Activated CD4-positive, alpha-beta T cell treated with anti-CD3 and anti-CD28 coated beads, Interleukin-2, amount 50 U/mL, for 16 hours (primary cell): Measurements from ENCODE around the gene LNX1.

ENCODE experiments used
- DNase-seq: peaks from one replicate; pipeline ENCODE4 v3.0.0-alpha.2; 2020

The LNX1 gene

DNA sequence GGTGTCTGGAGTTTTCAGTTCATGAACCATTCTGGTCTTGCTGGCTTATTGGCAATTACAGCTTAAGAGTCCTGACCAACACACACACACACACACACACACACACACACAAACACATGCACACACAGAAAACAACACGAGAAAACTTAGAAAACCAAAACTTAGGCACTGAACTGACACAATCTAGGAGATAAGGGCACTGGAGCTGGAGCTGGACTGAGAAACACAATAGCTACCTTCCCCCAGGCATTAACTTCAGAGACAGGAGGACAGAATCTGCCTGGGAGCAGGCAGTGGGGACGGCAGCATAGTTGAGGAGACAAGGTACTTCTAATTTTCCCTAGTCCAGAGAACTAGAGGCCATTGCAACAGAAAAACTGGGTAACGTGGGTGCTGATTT, 62.3 kb downstream of the LNX1 start:
- DNase-seq: no peak

DNA sequence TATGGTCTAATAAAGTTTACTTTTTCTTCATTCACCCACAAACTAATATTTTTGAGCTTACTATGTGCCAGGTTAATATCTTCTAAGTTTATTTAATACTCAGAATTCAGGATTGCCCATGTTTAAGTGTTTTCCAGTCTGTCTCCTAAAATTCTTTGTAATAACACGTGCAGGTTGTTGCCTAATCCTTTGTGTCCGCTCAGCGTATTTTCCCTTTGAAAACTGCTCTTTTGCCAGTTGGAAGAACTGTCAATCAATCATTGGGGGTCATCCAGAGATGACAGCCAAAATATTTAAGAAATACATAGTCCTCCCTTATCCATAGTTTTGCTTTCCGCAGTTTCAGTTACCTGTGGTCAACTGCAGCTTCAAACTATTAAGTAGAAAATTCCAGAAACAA, 63.4 kb downstream of the LNX1 start:
- DNase-seq: no peak

DNA sequence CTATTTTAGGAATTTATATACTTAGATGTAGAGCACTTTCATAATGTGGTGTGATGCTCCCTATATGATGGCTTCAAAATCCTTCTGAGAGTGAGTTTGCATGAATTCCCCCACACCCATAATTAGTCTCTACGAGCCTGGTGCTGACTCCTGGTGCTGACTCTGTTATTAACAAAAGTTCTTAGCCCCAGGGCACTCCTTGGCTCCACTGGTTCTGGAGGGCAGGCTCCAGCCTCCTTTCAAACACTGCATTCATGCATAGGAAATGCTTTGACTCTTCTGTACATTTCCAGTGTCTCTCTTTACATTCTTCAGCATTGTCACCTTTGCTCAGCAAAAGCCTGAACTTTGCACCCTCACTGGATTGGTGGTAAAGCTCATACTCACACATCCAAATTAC, 64.0 kb downstream of the LNX1 start:
- DNase-seq: no peak

DNA sequence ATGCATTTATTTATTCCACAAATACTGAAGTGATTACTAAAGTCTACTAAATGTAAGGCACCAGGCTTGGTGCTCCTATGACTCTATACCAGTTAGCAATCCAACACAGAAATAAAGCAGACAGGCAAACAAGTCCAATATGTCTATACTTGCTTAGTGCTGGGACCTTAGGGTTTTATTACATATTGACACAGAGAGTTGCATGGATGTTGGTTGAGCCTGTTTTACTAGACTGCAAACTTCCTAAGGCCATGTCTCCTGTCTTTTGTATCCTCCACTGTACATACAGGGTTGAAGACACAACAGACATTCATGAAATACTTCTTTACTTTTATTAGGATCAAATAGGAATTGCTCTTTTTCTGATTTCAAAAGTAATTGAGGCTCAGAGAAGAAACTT, 69.0 kb downstream of the LNX1 start:
- no peak for DNase-seq

DNA sequence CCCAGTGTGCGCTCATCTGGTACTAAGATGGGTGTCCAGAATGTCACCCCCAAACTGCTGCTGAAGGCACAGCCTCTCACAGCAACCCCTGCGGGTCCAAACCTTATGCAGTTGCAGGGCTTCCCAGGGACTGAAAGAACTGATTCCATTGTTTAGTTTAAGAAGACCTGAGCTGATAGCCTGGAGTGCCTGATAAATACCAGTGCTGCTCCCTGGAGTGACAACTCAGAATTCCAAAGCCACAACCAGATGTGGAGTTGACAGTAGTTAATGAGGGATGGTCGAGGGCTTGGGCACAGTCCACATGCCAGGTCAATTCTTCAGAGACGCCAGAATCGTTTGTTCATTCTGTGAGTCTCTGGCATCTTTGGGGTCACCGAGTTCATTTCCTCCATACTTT, 71.2 kb downstream of the LNX1 start:
- DNase-seq: no peak

DNA sequence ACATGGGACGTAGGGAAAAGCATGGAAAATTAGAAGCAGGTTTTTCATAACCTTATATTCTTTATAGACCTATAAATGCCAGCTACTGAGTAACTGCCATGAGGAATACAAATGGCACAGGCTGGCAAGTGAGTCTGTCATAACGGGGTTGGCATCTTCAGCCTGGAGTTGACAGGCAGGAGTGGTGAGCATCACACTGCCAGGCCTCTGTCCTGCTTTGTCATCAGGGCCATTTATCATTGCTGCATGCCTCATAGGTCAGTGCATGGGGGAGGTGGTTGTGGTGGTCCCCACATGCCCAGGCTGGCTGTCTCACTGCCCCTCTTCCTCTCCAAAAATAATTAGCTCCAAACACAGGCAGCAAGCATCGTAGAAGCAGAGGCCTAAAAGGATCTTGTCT, 72.5 kb downstream of the LNX1 start:
- no peak for DNase-seq

DNA sequence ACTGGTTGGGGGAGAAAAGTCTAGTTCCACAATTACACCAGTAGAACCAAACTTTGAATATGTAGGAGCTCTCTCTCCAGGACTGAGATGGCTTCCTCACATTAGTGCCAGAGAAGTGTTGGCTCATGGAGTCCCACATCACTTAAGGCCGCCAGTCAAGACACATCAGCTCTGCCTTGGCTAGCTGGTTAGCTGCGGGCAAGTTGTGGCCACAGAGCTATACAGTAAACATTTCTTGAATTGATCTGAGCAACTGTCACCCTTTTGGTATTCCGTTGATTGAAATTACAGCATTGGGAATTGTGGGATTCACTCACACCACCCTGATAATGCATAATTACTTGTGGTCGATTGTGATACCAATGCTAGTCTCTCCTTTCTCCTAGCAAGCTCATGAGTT, 76.2 kb downstream of the LNX1 start:
- no peak for DNase-seq

DNA sequence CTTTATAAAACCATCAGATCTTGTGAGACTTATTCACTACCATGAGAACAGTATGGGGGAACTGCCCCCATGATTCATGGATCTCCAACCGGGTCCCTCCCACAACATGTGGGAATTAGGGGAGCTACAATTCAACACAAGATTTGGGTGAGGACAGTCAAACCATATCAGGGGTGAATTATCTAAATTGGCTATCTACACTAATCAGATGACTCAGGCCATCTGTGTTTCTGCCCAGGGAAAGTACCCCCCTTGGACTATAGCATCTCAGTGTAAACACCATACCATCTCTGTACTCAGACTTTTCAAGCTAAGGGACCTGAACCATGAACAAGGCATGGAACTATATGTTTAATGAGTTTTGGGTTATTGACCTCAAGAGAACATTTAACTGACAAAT, 76.8 kb downstream of the LNX1 start:
- no peak for DNase-seq

DNA sequence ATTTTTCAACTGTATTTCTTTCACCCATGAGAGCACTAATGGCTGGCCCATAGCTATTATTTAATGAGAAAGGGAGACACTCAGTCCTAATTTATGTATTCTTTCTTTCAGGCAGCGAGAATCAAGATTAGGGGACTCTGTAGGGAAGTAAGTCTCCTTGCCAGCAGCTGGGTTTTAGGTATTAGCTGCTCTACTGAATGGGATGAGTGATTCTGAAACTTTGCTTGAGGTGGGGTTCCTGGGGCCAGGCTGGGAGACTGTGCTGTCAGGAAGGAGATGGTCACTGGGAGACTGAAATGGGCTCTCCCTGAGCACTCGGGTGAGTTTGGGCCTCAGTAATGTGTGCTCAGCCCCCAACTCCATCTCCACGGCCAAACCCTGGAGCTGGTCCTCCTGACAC, 78.7 kb downstream of the LNX1 start:
- no peak for DNase-seq

DNA sequence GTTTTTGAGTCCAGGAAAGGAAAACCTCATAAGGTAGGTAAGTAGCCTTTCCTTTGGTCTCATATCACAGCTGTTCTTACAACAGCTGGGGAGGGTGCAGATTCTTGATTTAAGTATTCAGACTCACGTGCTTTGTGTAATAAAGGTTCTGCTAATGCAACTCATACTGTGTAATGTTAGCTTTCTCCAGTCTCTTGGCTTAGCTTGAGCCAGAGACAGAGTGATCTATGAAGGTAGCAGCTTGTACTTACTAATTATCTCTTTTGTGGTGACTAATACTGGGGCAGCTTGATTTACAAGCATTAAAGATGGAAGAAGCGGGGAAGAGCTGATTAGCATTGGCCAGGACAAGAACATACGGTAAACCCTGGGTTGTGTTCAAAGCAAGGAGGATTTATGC, 80.3 kb downstream of the LNX1 start:
- no peak for DNase-seq

DNA sequence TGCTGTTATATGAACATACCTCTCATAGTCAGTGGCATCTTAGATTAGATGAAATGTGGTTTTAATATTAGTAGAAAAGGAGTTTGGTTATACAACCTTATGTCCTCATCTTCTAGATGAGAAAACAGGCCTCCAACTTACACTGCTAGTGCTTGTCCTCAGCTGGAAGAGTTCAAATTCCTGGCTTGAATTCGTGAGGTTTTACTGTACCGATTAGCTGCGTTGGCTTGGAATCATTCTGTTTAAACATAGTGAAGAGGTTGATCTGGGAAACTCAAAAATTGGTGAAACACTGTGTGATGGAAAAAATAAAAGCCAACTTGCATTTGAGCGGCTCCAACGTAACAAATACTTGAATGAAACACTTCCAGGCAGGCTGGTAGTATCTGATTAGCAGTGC, 81.0 kb downstream of the LNX1 start:
- DNase-seq: no peak

DNA sequence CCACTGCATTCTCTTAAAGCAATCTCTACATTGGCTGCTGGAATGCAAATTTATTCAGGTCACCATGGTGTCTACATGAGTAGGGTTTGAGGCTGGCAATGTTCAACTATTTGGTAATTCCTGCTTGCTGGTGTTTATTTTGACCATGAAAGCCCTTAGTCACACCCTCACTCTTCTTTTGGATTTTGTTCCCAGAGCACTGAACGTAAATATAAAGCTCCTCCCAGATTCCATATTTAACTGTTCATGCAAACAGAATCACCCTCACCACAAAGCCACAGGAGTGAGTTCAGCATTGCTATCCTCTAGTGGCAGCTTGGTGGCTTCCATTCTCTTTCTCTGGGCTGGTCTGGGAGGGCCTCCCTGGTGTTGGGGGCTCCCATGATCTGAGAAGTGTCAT, 82.8 kb downstream of the LNX1 start:
- DNase-seq: no peak

DNA sequence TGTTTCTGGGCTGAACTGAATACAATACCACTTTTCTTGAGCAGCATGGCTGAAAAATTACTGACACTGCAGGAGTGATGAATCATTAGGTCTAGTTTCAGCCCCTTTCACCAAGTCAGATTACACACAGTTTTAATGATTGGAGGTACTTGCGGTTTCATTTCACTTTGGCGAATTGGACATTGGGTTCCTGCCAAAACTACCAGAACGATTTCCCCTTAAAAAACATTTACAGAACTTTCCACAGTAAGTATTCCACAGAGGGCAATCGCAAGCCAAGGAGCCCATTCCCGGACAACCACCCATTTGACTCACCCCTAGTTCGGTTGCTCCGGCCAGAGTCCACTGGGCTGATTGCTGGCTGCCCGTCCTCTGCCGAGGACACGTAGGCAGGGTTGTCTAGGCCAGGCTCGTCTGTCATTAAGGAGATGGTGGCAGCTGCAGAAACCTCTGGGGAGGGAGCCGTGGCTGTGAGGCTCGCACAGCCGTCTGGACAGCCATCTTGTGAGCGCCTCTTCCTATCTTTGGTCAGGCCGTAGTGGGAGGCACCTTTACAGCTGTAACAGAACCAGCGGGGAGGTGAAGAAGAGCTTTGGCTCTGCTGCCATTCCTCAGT, 83.5 kb downstream of the LNX1 start:
- no peak for DNase-seq

DNA sequence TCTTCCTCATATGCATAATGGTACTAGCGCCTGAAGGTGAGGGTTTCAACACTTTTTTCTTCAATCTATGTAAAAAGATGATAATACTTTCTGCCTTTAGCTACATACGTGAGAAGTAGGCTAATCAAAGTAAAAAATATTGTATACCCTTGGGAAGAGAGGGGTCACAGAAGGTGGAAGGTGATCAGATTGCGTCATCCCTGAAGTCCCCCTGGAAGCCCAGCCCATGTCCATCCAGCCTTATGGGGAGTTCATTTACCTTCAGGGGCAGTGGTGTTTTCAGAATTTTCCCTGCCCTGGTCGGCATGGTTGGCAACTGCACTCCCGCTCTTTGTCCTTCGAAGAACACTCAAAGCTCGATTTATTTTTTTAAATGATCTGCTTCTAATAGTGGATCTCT, 84.2 kb downstream of the LNX1 start:
- no peak for DNase-seq

DNA sequence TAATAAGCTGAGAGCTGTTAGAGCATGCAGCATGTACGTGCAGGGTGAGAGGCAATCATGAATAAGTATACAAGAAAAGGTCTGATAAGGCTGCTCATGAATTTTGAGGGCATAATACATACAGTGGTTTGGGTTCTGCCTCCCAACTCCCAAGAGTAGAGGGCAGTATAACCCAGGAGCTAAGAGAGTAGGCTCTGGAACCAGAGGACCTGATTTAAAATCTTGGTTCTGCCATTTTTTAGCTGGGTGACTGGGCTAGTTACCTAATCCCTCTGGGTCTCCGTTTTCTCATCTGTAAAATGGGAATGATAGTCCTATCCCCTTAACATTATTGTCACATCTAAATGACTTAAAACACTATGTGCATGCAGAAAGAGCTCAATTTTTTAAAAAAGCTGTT, 85.3 kb downstream of the LNX1 start:
- no peak for DNase-seq

DNA sequence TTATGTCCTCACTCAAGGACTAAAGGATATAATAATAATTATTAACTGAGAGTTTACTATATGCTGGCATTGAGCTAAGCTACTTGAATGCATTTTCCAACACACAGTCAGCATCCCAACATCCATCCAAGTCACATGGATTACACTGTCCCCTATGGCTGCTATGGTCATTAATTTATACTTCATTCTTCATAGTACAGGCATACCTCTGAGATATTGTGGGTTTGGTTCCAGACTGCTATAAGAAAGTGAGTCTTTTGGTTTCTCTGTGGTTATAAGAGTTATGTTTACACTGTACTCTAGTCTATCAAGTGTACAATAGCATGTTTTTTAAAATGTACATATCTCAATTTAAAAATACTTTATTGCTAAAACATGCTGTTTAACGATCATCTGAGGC, 89.2 kb downstream of the LNX1 start:
- DNase-seq: no peak

DNA sequence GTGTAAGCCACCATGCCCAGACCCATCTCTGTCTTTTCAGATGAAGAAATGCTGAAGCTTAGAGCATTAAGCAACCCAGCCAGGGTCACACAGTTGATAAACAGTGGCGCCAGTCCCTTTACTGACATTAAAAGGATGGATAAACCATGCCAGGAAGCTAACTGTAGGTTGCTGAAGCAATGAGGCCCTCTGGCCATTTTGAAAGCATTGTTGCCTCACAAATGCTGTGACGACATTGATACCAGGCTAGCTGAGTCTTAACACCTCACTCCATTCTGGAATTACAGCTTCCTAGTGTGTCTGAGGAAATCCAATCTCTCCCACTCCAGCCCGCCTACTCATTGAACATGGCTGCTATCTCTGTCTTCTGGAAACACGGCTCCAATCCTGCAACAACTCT, 89.7 kb downstream of the LNX1 start:
- DNase-seq: no peak

DNA sequence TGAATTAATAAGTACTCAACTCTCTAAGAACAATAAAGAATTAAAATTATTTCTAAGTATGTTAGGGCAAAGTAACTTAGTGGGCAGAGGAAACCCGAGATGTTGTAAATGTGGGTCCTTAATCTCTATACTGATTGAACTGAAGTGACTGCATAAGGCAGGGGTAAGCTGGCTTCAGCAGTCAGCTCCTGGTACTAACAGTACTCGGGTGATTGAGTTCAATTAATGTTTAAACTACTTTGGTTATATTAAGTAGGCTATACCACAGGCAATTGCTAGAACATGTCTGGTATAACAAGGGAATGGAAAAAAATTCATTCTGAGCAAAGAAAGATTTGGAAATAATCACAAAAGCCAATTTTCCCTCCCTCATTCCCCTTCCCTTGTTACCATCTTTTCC, 90.7 kb downstream of the LNX1 start:
- DNase-seq: no peak

DNA sequence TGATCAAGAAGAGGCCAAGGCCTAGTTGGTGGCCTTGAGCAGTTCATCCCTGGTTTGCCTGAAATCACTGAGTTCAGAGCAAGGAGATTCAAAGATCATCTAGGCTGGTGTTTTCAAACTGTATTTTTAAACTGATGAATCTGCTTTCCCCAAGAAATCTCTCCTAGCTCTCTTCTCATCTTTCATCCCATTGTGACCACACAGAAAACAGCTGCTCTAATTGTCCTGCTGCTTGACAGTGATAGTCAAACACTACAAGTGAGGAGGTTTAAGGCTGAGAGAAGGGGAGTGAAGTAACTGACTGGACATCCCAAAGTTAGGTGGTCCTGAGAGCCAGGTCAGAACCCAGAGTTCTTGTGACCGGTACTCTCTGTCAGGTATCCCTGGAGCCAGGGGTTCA, 91.5 kb downstream of the LNX1 start:
- no peak for DNase-seq

DNA sequence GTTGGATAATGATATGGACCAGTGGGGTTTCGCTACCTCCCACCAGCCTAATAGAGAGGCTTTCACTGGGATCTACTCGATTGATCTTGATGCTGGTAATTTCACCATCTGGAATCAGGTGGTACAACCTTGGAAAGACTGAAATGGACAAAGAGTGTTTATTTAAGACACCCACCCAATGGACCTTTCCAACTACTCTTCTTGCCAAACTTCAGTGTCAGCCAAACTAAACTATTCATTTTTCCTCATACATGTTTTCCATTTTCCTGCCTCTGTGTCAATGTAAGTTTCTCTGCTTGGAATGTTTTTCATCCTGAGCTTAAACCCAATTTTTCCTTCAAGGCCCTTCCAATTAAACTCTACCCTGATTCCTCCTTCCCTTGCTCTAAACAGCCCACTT, 92.6 kb downstream of the LNX1 start:
- DNase-seq: no peak

DNA sequence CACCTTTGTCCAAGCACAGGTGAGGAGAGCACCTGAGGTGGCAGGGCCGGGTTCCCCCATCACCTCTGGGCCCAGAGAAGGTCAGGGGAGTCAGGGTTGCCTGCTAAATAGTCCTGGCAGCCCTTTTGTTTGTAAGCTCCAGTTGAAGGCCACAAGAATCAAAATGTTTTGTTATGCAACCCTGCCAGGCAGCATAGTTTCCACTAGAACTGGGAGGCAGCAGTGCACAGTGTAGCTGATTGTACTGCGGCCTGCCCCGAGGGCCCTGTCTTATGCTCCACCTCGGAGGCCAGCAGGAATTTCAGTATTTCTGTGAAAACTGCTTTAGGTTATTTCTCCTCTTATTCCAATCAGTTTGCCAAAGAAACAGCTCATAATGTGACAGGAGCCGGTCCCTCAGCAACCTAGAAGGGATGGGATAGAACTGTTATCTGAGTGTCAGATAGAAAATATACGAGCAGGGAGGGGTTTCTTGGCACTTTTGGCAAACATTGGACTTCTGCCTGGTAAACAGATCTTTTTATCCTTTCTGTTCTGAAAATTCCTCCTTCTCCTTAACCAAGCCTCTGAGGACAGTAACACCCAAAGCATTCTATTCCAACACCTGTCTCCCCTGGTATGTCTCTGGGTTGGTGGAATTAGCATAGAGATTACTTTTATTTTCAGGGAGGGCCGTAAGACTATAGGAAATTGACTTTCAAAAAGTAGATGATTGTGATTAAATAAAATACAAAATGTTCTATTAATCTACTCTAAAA, 93.6 kb downstream of the LNX1 start:
- no peak for DNase-seq

DNA sequence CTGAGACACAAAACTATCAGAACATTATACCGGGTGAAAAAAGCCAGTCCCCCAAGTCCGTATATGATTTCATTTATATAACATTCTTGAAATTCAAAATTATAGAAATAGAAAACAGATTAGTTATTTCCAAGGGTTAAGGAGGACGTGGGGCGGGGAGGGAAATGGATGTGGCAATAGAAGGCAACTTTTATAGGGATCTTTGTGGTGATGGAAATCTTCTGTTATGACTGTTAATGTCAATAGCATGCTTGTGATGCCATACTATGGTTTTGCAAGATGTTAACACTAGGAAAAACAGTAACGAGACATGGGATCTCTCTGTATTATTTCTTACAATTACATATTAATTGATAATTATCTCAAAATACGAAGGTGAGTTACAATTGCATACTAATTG, 96.4 kb downstream of the LNX1 start:
- DNase-seq: no peak

DNA sequence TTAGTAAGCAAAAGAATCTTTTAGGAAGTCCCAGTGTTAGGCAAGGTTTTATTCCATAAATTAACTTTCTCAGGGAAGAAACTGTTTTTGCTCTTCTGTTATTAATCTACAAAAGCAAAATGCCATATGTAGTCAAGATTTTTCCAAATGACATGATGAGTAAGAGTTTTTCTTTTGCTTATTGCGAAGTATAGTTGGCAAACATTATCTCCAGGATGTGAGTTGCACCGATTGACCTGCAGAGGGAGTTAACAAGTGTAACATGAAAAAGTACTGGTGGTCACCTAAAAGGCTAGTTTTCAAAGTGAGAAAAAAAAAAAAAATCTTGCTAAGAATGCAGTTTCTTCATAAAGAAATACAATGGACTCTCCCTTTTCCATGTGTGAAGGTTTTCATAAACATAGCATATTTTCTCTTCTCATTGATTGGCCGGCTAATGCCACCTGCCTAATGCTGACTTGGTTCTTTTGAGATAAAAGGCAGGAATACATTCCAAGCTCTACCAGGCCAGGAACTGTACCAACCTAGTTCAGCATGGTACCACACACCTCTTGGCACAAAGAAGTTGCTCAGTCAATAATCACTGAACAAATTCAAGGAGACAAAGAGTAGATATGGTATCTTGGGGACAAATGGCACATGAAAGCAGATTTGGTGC, 100.2 kb downstream of the LNX1 start:
- DNase-seq: peak; percentile 5

DNA sequence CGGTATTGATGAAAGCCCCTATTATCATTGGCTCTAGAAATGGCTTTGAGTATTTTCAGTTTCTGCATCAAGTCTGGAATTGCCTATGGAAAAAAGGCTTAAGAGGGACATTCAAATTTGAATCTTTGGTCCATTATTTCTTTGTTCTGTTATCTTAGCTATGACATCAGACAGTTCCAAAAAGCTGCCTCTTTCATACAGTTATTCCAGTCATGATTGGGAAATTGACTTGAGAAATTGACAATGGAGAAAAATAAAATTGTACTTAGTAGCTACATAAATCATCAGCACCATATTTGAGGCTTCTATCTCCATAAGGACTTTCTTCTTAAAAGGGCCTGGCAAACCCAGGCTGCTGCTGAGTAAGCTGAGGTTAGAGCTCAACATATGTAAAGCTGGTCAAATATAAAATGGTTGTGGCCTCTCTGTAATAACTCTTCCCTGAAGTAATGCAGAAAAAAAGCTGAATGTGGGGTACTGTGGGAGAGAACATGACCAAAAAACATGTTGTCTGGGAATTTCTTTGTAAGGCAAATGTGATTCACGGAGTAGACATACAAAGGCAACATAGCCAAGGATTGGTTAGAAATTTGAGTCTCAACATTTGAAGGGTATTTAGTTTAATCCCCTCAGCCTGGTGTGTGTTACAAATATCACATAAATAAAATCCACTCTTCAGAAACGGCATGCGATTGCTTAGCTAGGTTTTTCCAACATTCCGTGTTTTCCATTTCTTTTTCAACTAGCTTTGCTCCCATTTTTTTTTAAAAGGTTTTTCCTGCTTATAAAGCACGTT, 100.9 kb downstream of the LNX1 start:
- no peak for DNase-seq
